ENCODE results near the gene CRIP3.
A peak's percentile ranks its signal among the peaks of the same experiment; 100 is the strongest.

CRIP3 gene

DNA sequence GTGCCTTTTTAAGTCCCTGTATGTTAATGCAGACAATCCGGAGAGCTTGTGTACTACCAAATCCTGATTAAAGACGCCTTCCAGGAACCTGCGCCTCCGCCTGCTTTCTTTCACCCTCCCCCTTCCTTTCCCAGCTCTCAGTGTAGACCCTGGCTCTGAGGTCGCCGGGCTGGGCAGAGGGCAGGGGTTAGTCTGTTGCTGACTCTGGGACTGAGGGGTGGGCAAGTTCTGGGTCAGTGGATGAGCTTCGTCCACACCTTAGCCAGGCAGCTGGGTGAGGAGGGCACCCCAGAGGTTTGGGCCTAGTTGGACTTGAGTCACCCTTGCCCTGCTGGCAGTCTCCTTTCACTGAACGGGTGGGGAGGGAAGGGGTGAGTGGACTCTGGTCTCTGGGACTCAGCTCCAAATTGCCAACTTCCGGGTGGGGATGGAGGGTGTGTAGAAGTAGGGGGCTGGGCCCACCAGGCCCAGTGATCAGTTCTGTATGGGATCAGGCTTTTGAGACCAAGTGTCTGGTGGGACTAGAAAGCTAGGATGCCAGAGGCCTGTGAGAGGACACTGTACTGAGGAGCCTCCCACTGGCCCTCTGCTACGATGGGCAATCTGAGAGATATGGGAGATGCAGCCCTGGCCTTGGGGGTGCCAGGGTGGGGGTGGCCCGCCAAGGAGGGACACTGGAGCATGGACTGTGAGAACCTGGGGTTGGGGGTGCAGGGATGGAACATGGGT lies 31.9 kb downstream of the CRIP3 start:
- H3K9me3 Mint-ChIP-seq = no peaks in the 10 kb centered on the region
- H3K27ac Mint-ChIP-seq = no peak overlapping the region
- peaks cover 9% of the 10 kb centered on the region for H3K4me1 Mint-ChIP-seq (ENCODE audit: low read depth)
- H3K36me3 Mint-ChIP-seq (ENCODE audit: low read depth) = no peaks in the 10 kb centered on the region
- H3K4me3 Mint-ChIP-seq = no peak overlapping the region
- peaks cover 26% of the 10 kb centered on the region for H3K27me3 Mint-ChIP-seq

DNA sequence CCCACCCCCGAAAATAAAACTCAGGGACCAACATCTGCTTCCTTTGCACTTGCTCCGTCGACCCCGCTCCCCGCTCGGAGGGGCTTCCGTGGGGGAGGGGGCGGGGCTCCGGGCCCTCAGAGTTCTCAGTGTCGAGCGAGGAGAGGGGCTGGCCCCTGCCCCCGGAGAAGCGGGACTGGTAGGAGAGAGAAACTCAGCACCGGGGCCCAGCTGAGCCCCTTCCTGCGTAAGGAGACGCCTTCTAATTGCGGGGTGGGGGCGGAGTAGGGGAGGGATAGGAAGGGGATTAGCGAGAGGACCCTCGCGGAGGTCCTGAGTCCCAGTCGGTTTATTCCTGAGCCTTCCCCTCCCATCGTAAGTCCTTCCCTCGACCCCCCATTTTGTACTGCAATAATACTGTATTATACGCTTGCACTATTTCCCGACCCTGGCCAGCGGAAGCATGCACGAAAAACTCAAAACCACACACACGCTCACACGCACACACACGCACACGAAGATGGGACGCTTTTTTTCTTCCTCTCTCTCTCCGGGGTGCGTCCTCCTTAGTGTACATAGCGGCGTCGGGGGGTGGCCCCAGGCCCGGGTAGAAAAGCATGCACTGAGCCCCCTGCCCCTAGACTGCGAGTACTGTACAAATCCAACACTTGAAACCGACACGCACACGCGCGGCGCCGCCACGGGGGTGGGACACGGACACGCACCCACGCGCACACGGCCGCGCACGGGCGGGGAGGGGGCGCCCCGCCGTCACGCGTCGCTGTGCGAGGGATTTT lies 32.6 kb downstream of the CRIP3 start:
- no peaks in the 10 kb centered on the region for H3K9me3 Mint-ChIP-seq
- peak overlapping the region; percentile 16 for H3K27ac Mint-ChIP-seq
- peak overlapping the region; percentile 74 for H3K4me3 Mint-ChIP-seq
- H3K27me3 Mint-ChIP-seq = peaks cover 28% of the 10 kb centered on the region
- peaks cover 9% of the 10 kb centered on the region for H3K4me1 Mint-ChIP-seq (ENCODE audit: low read depth)
- H3K36me3 Mint-ChIP-seq (ENCODE audit: low read depth) = no peaks in the 10 kb centered on the region

DNA sequence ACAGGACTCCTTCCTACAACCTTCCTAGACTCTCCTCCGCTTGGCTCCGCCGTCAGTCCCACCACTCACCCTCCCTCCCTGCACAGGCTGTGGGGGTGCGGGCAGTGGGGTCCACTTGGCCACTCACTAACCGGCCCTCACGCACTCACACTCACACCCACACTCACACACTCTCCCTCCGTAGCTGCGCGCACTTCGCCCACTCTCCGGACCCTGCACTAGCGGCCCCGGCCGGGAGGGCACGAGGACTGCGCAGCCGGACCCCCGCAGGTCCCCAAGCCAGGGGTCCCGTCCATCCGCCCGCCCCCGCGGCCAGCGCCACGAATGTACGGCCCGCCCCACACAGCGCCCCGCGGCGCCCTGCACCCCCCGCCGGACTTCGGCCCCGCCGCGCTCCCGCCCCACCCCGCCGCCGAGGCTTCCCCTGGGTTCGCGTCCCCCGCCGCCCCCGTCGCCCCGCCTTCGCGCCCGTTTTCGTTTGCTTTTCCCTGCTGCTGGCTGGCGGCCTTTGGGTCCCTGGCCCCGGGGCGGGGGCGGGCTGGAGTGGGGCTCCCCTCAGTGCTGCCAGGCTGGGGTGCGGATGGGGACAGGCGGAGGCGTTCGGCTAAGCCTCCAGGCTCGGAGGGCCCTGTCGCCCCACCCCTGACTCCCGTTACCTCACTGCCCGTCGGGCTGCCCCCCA lies 33.6 kb downstream of the CRIP3 start:
- Mint-ChIP-seq H3K27ac (no peak overlapping the region), H3K27me3 (peaks cover 25% of the 10 kb centered on the region), H3K4me3 (peak overlapping the region; percentile 74), H3K36me3 (ENCODE audit: low read depth) (no peaks in the 10 kb centered on the region), H3K9me3 (no peaks in the 10 kb centered on the region), H3K4me1 (ENCODE audit: low read depth) (peaks cover 13% of the 10 kb centered on the region)

DNA sequence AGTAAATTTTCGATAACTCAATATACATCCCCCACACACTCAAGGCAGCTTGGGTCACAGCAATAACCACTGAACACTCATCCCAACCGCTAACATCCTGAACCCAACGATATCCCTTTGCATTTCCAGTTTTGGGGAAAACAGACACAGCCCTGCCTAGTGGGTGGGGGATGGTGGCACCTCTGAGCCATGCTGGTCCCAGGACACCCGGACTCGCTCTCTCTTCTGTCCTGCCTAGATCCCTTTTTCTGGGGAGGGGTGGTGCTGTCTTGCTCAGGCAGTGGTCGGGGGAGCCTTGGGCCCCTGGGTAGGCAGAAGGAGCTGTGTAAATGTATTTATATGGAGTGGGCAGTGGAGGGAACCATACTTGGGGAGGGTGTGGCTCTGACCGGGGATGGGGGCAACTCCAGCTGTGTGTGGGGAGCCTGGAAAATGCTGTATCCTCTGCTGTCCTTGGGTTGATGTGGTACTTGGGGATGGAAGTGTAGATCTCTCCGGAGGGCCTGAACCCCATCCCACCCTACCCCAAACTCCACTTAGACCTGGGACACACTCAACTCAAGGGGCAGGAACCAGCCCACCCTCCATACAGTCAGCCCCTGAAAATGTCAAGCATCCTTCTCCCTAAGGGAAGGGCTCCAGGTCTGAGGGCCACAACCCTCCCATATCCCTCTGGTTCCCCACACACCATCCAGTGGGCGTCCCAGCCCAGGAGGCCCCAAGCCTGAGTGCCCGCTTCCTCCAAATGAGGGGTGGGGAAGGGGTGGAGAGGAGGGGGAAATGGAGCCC lies 34.3 kb downstream of the CRIP3 start:
- H3K4me3 Mint-ChIP-seq = no peak overlapping the region
- H3K27me3 Mint-ChIP-seq = peaks cover 25% of the 10 kb centered on the region
- H3K4me1 Mint-ChIP-seq (ENCODE audit: low read depth) = peaks cover 15% of the 10 kb centered on the region

DNA sequence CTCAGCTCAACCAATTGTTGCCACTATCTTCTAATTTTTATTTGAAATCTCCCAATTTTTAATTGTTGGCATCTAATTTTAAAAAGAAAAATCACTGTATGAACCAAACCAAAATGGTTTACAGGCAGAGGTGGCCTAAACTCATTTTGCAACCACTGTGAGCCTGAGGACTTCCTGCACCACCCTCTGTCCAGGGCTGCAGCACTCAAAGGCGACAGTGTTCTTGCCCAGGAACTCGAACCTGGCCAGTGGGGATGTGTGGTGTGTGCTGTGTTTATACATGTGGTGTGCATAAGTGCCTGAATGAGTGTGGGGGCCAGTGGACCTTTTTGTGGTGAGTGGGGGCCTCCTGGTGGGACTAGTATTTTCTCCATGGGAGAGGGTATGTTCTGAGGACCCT lies 34.9 kb downstream of the CRIP3 start:
- Mint-ChIP-seq H3K27ac (no peak overlapping the region), H3K4me1 (ENCODE audit: low read depth) (peaks cover 21% of the 10 kb centered on the region)

More for the DNA sequence above, 34.3 kb downstream of the CRIP3 start:
- H3K36me3 Mint-ChIP-seq (ENCODE audit: low read depth) = no peaks in the 10 kb centered on the region
- no peaks in the 10 kb centered on the region for H3K9me3 Mint-ChIP-seq
- H3K27ac Mint-ChIP-seq = no peak overlapping the region

GRCh38 chr6:43271944-43272343 lies 36.7 kb downstream of the CRIP3 start:
- Mint-ChIP-seq H3K4me1 (ENCODE audit: low read depth) (peaks cover 23% of the 10 kb centered on the region), H3K27ac (no peak overlapping the region), H3K36me3 (ENCODE audit: low read depth) (no peaks in the 10 kb centered on the region)

More for the DNA sequence above, 34.9 kb downstream of the CRIP3 start:
- no peak overlapping the region for H3K4me3 Mint-ChIP-seq
- peaks cover 31% of the 10 kb centered on the region for H3K27me3 Mint-ChIP-seq
- H3K9me3 Mint-ChIP-seq = no peaks in the 10 kb centered on the region
- H3K36me3 Mint-ChIP-seq (ENCODE audit: low read depth) = no peaks in the 10 kb centered on the region

DNA sequence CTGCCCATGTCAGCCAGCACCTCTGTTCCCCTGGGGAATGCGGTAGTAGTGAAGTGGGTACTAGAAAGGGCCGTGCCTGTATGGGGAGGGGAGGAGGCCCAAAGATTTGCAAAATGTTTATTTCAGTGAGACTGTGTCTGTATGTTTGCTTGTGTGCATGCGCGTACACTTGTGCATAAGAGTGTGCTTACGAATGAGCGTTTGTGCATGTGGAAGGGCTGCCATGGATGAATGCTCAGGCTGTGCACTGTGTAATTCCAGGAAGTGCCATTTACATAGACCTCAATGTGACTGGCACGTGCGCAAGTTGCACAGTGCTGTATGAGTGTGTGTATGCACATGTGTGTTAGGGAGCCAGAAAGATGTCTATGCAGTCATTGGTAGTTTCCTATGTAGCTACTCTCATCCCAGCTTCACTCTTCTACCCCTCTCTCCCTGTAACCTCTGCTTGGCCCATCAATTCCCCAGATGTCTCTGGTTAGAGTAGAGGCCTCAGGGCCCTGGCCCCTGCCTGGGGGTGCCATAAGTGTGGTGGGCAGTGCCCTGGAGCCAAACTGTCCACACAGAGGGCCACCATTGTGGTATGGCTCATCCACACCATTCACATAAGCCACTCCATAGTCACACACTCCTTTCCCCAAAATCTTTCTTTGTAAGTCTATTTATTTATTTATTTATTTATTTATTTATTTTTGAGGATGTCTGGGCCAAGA lies 37.4 kb downstream of the CRIP3 start:
- Mint-ChIP-seq H3K27me3 (peaks cover 24% of the 10 kb centered on the region), H3K4me1 (ENCODE audit: low read depth) (peaks cover 22% of the 10 kb centered on the region), H3K4me3 (no peak overlapping the region), H3K9me3 (no peaks in the 10 kb centered on the region), H3K27ac (no peak overlapping the region), H3K36me3 (ENCODE audit: low read depth) (no peaks in the 10 kb centered on the region)

More at GRCh38 chr6:43271944-43272343, 36.7 kb downstream of the CRIP3 start:
- H3K4me3 Mint-ChIP-seq = no peak overlapping the region
- no peaks in the 10 kb centered on the region for H3K9me3 Mint-ChIP-seq
- H3K27me3 Mint-ChIP-seq = peaks cover 28% of the 10 kb centered on the region

- Mint-ChIP-seq H3K36me3 (ENCODE audit: low read depth) (no peaks in the 10 kb centered on the region), H3K4me3 (peak overlapping the region; percentile 65), H3K27me3 (peaks cover 19% of the 10 kb centered on the region), H3K27ac (no peak overlapping the region), H3K9me3 (no peaks in the 10 kb centered on the region), H3K4me1 (ENCODE audit: low read depth) (peaks cover 15% of the 10 kb centered on the region)
These were observed 39.2 kb downstream of the CRIP3 start for GRCh38 chr6:43269273-43270007.

- no peaks in the 10 kb centered on the region for H3K36me3 Mint-ChIP-seq (ENCODE audit: low read depth)
- peak overlapping the region; percentile 65 for H3K4me3 Mint-ChIP-seq
- H3K27me3 Mint-ChIP-seq = peaks cover 14% of the 10 kb centered on the region
- H3K27ac Mint-ChIP-seq = no peak overlapping the region
- H3K9me3 Mint-ChIP-seq = no peaks in the 10 kb centered on the region
- H3K4me1 Mint-ChIP-seq (ENCODE audit: low read depth) = peaks cover 15% of the 10 kb centered on the region
These were observed 39.8 kb downstream of the CRIP3 start for GRCh38 chr6:43268782-43269272.

DNA sequence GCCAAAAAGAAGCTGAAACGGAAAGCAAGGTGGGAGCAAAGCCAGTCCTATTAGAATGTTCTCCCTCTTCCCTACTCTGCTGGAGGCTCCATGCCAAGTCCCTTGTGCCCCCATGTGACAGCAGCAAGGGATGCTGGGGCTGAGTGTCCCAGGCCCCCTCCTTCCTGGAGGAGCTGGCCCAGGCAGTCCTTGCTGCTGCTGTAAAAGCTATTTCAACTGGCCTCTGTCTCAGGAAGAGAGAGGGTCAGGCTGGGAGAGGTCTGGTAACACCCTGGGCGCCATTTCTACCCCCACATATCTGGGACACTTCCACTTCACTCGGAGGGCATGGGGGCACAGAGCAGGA lies 40.3 kb downstream of the CRIP3 start:
- Mint-ChIP-seq H3K36me3 (ENCODE audit: low read depth) (no peaks in the 10 kb centered on the region), H3K4me1 (ENCODE audit: low read depth) (peaks cover 15% of the 10 kb centered on the region), H3K9me3 (no peaks in the 10 kb centered on the region), H3K4me3 (no peak overlapping the region), H3K27ac (no peak overlapping the region), H3K27me3 (peaks cover 13% of the 10 kb centered on the region)

GRCh38 chr6:43267619-43268354 lies 40.8 kb downstream of the CRIP3 start:
- Mint-ChIP-seq H3K27me3 (peaks cover 13% of the 10 kb centered on the region), H3K36me3 (ENCODE audit: low read depth) (no peaks in the 10 kb centered on the region), H3K9me3 (no peaks in the 10 kb centered on the region), H3K4me3 (no peak overlapping the region), H3K27ac (no peak overlapping the region), H3K4me1 (ENCODE audit: low read depth) (peaks cover 15% of the 10 kb centered on the region)

GRCh38 chr6:43265564-43265963 lies 43.1 kb downstream of the CRIP3 start:
- Mint-ChIP-seq H3K4me3 (no peak overlapping the region), H3K9me3 (no peaks in the 10 kb centered on the region), H3K27ac (no peak overlapping the region), H3K4me1 (ENCODE audit: low read depth) (peaks cover 15% of the 10 kb centered on the region), H3K36me3 (ENCODE audit: low read depth) (no peaks in the 10 kb centered on the region), H3K27me3 (peaks cover 6% of the 10 kb centered on the region)

DNA sequence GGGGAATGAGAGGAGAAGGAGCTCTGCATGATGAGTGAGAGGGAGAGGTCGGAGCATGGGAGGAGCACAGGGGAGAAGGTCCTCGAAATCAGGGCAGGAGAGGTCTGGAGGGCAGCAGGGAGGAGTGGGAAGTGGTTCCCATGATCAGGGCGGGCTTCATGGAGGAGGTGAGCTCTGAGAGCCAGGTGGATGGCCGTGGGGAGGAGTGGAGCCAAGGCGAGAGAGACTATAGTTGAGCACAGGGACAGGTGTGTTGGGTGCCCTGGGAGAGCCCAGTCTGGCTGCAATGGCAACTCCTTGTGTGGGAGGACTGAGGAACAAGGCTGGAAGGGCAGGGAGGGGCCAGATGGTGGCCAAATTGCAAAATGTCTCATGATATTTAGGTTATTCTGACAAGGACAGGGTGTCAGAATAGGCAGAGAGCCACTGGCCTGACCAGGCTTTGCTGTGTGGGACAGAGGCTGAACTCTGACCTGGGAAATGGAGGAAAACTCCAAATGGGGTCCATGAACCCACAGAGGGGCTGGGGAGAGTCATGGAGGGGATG lies 44.0 kb downstream of the CRIP3 start:
- Mint-ChIP-seq H3K9me3 (no peaks in the 10 kb centered on the region), H3K4me3 (no peak overlapping the region), H3K36me3 (ENCODE audit: low read depth) (no peaks in the 10 kb centered on the region), H3K27me3 (peaks cover 6% of the 10 kb centered on the region), H3K27ac (no peak overlapping the region), H3K4me1 (ENCODE audit: low read depth) (peaks cover 8% of the 10 kb centered on the region)
